ENCODE results near the gene NCK2.
"Not testable (repeated sequence)": the region's sequence is repeated elsewhere in the genome, so short reads cannot be mapped to it uniquely, and the experiment has no call there.

The NCK2 gene

DNA sequence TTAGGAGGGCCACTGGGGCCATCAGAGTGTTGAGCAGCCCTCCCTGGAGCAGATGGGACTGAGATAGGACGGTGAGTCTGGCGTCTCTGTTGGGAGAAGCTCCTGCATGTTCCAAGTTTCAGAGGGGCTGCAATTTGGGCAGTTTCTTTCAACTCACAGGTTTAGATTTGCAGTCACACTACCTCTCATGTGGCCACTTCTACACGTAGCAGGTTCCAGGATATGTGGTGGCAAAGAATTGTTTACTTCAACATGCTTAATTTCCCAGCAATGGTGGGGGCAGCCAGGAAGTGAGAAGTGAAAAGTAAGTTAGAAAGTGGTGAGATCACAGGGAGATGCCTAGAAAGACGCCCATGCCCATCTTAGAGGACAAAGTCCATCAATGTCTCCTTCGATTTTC lies 9.3 kb downstream of the NCK2 start:
- H3K27ac ChIP-seq (ENCODE audit: insufficient read depth, low read depth, low read length, poor library complexity, severe bottlenecking): no peak overlapping the region
- peaks cover 4% of the 10 kb centered on the region for H3K4me1 ChIP-seq (ENCODE audit: control insufficient read depth, insufficient read depth, low read length)
- no peaks in the 10 kb centered on the region for H3K9me3 ChIP-seq (ENCODE audit: control insufficient read depth, low read length)
- H3K4me3 ChIP-seq (ENCODE audit: insufficient read depth, low read depth, low read length): no peak overlapping the region
- no peaks in the 10 kb centered on the region for H3K27me3 ChIP-seq (ENCODE audit: control insufficient read depth, insufficient read depth, low read length, poor library complexity, severe bottlenecking)
- H3K36me3 ChIP-seq (ENCODE audit: control insufficient read depth, insufficient read depth, low read length): no peaks in the 10 kb centered on the region
- WGBS, 2 experiments: 86 to 88% methylated on average over 5 of the region's 5 CpGs

DNA sequence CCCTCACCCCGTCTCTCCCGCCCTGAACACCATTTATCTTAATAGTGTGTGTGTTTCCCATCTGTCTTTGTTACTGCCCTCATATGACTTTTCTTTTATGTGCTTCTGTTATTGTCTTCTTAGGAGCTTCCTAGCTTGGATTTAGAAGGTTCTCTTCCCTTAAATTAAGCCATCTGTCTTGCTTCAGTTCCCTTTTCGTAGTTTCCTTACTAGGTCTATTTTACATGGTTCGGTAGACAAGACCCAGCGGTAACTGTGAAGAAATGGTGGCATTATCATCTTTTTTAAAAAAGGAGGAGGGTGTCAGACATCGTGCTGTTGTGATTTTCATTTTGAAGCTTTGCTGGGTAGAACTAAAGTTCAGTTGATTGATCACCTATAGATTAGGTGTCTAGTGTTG lies 10.3 kb downstream of the NCK2 start:
- WGBS, 2 experiments: 84 to 85% methylated on average over 6 of the region's 6 CpGs
- Histone ChIP-seq H3K36me3 (ENCODE audit: control insufficient read depth, insufficient read depth, low read length) (no peaks in the 10 kb centered on the region), H3K4me3 (ENCODE audit: insufficient read depth, low read depth, low read length) (no peak overlapping the region), H3K9me3 (ENCODE audit: control insufficient read depth, low read length) (no peaks in the 10 kb centered on the region), H3K27ac (ENCODE audit: insufficient read depth, low read depth, low read length, poor library complexity, severe bottlenecking) (no peak overlapping the region), H3K27me3 (ENCODE audit: control insufficient read depth, insufficient read depth, low read length, poor library complexity, severe bottlenecking) (no peaks in the 10 kb centered on the region), H3K4me1 (ENCODE audit: control insufficient read depth, insufficient read depth, low read length) (peaks cover 4% of the 10 kb centered on the region)

DNA sequence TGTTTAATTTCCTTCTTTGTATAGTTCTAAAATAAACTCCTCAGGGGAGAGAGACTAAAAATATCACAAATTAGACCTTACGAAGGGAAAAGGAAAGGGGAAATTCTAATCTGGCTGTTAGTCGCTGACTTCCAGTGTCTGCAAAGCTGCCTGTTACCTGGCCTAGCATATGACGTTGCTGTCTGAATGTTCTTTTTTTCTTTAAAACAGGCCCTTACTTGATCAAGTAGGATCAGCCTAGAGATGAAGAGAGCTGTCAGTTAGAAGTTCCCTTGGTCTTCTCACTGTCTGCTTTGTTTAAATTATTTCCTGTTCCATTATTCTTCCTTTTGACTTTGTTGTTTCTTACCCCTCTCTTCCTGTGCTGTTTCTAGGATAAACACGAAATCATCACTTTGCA lies 11.2 kb downstream of the NCK2 start:
- Histone ChIP-seq H3K4me1 (ENCODE audit: control insufficient read depth, insufficient read depth, low read length) (peaks cover 4% of the 10 kb centered on the region), H3K9me3 (ENCODE audit: control insufficient read depth, low read length) (no peaks in the 10 kb centered on the region), H3K4me3 (ENCODE audit: insufficient read depth, low read depth, low read length) (no peak overlapping the region), H3K27me3 (ENCODE audit: control insufficient read depth, insufficient read depth, low read length, poor library complexity, severe bottlenecking) (no peaks in the 10 kb centered on the region), H3K36me3 (ENCODE audit: control insufficient read depth, insufficient read depth, low read length) (no peaks in the 10 kb centered on the region), H3K27ac (ENCODE audit: insufficient read depth, low read depth, low read length, poor library complexity, severe bottlenecking) (no peak overlapping the region)
- 88 to 89% methylated on average over 3 to 4 of the region's 4 CpGs for WGBS, 2 experiments

DNA sequence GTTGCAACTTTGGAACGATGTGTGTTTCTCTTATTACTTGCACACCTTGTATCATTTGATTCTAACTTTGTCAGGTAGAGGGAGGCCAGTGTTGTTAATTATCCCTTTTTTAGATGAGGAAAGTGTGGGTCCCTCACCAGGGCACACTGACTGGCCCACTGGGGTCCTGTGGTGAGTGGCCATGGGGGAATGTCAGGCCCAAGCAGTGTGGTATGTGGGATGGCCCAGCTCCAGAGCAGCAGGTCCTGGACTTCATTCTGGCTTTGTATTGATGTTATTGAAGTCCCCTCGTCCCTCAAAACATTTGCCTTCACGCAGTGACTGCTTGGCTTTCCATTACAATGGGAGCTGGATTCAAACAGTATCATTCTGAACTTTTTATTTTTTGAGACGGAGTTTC lies 11.7 kb downstream of the NCK2 start:
- H3K27ac ChIP-seq (ENCODE audit: insufficient read depth, low read depth, low read length, poor library complexity, severe bottlenecking): no peak overlapping the region
- H3K4me1 ChIP-seq (ENCODE audit: control insufficient read depth, insufficient read depth, low read length): peaks cover 4% of the 10 kb centered on the region
- H3K9me3 ChIP-seq (ENCODE audit: control insufficient read depth, low read length): no peaks in the 10 kb centered on the region
- 88 to 89% methylated on average over 4 of the region's 4 CpGs for WGBS, 2 experiments
- H3K36me3 ChIP-seq (ENCODE audit: control insufficient read depth, insufficient read depth, low read length): no peaks in the 10 kb centered on the region
- no peak overlapping the region for H3K4me3 ChIP-seq (ENCODE audit: insufficient read depth, low read depth, low read length)
- no peaks in the 10 kb centered on the region for H3K27me3 ChIP-seq (ENCODE audit: control insufficient read depth, insufficient read depth, low read length, poor library complexity, severe bottlenecking)

DNA sequence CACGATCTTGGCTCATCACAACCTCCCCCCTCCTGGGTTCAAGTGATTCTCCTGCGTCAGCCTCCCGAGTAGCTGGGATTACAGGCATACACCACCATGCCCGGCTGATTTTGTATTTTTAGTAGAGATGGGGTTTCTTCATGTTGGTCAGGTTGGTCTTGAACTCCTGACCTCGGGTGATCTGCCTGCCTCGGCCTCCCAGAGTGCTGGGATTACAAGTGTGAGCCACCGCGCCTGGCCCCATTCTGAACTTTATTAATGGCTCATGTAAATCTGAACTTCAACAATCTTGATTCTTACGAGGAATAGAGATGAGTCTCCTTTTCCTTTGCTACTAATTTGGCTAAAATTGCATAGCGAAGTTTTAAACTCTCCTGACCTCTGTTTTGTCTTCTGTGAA lies 12.2 kb downstream of the NCK2 start:
- not testable (repeated sequence) for H3K27me3 ChIP-seq (ENCODE audit: control insufficient read depth, insufficient read depth, low read length, poor library complexity, severe bottlenecking); H3K4me1 ChIP-seq (ENCODE audit: control insufficient read depth, insufficient read depth, low read length); H3K27ac ChIP-seq (ENCODE audit: insufficient read depth, low read depth, low read length, poor library complexity, severe bottlenecking); H3K9me3 ChIP-seq (ENCODE audit: control insufficient read depth, low read length); H3K4me3 ChIP-seq (ENCODE audit: insufficient read depth, low read depth, low read length); H3K36me3 ChIP-seq (ENCODE audit: control insufficient read depth, insufficient read depth, low read length)
- 90 to 94% methylated on average over 10 of the region's 10 CpGs for WGBS, 2 experiments

DNA sequence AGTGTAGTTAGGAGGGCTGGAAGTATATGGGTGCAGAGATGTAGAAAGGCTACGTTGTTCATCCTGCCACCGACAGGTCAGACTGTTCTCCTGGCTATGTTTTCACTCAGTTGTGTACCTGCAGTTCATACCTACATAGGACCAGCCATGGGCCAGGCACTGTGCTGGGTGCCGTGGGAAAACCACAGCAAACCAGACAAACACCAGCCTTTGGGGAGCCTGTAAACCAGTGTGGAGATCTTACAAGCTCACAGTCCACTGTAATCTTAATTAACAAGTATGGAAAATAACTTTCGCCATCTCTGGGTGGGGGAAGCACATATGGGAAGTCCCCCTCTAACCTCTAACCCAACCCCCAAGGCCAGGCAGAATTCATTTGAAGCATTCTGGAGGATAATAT lies 12.7 kb downstream of the NCK2 start:
- 93 to 95% methylated on average over 4 of the region's 4 CpGs for WGBS, 2 experiments
- Histone ChIP-seq H3K4me1 (ENCODE audit: control insufficient read depth, insufficient read depth, low read length) (peaks cover 13% of the 10 kb centered on the region), H3K27me3 (ENCODE audit: control insufficient read depth, insufficient read depth, low read length, poor library complexity, severe bottlenecking) (no peaks in the 10 kb centered on the region), H3K9me3 (ENCODE audit: control insufficient read depth, low read length) (no peaks in the 10 kb centered on the region), H3K27ac (ENCODE audit: insufficient read depth, low read depth, low read length, poor library complexity, severe bottlenecking) (no peak overlapping the region), H3K4me3 (ENCODE audit: insufficient read depth, low read depth, low read length) (no peak overlapping the region), H3K36me3 (ENCODE audit: control insufficient read depth, insufficient read depth, low read length) (no peaks in the 10 kb centered on the region)

DNA sequence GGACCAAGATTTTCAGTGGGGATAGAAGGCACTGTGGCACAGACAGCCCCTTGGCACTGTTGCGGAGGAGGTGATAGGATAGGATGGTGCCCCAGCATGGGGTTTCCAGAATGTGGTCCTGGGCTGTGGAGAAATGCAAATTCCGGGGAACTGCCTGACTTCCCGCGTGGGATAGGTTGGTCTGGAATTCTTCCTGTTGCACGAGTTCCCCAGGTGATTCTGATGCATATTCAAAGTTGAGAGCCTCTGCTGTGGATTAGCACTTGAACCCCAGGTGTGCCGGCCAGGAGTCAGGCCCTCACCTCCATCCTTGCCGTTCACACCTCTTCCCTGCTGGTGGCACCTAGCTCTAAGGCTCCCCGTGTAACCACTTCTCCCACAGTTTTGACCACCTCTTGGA lies 15.5 kb downstream of the NCK2 start:
- no peaks in the 10 kb centered on the region for H3K27me3 ChIP-seq (ENCODE audit: control insufficient read depth, insufficient read depth, low read length, poor library complexity, severe bottlenecking)
- H3K4me1 ChIP-seq (ENCODE audit: control insufficient read depth, insufficient read depth, low read length): peaks cover 12% of the 10 kb centered on the region
- WGBS, 2 experiments: 81 to 83% methylated on average over 8 of the region's 8 CpGs
- no peaks in the 10 kb centered on the region for H3K9me3 ChIP-seq (ENCODE audit: control insufficient read depth, low read length)
- H3K36me3 ChIP-seq (ENCODE audit: control insufficient read depth, insufficient read depth, low read length): no peaks in the 10 kb centered on the region
- H3K4me3 ChIP-seq (ENCODE audit: insufficient read depth, low read depth, low read length): no peak overlapping the region
- no peak overlapping the region for H3K27ac ChIP-seq (ENCODE audit: insufficient read depth, low read depth, low read length, poor library complexity, severe bottlenecking)

DNA sequence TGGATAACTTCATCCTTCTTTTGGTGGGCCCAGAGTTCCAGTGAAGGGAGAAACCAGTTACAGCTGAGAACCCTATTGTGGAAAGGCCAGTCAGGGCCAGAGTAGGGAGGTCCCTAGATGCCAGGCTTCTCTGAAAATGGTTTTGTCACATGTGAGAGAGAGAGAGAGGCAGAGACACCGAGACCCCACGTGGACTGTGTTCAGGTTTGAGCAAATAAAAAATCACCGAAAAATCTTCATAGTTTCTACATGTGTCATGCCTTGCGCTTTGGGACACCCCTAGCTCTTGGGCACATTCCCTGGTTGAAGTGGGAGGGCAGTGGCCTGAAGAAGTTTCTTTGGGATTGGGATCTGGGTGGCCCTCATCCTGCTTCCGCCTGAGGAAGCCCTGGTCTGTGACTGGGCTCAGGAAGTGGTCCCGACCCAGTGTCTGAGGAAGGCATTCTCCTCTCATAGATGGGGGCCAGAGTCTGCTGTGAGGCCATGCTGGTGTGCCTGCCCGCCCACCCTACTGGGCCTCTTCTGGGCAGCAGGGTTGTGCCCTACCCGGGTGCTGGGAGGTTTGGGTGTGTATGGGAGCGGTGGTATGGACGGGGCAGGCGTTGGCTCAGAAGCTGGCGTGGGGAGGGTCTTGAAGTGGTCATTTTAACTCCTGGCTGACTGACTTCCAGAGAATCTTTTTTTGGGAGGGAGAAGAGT lies 16.1 kb downstream of the NCK2 start:
- no peaks in the 10 kb centered on the region for H3K27me3 ChIP-seq (ENCODE audit: control insufficient read depth, insufficient read depth, low read length, poor library complexity, severe bottlenecking)
- H3K36me3 ChIP-seq (ENCODE audit: control insufficient read depth, insufficient read depth, low read length): no peaks in the 10 kb centered on the region
- H3K4me1 ChIP-seq (ENCODE audit: control insufficient read depth, insufficient read depth, low read length): peaks cover 12% of the 10 kb centered on the region
- 93% methylated on average over 12 of the region's 12 CpGs for WGBS, 2 experiments
- H3K9me3 ChIP-seq (ENCODE audit: control insufficient read depth, low read length): no peaks in the 10 kb centered on the region
- H3K4me3 ChIP-seq (ENCODE audit: insufficient read depth, low read depth, low read length): no peak overlapping the region
- no peak overlapping the region for H3K27ac ChIP-seq (ENCODE audit: insufficient read depth, low read depth, low read length, poor library complexity, severe bottlenecking)

DNA sequence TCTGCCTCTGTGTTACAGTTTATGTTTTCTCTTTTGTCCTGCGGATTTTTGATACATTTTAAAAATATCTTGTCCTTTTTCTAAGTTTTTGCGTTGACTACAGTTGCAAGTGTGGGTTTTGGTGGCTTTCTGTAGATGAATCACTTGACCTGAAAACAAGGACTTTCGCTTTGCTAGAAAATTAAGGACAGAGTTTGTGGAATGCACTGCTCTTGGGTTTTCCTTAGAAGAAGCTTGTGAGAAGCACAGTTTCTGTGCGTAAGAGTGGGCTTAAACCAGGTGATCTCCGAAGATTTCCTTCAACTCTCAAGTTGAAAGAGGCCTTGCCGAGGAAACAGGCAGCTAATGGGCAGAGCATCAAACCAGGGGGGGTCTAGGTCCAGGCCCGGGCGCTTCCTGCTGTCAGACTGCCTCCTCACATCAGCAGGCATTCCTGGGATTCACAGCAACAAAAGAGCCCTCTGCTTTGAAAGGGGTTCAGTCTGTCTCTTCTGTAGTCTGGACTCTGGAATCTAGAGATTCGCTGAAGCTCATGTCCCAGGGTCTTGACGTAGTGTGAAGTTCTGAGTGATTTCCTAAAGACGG lies 17.3 kb downstream of the NCK2 start:
- Histone ChIP-seq H3K4me3 (ENCODE audit: insufficient read depth, low read depth, low read length) (no peak overlapping the region), H3K4me1 (ENCODE audit: control insufficient read depth, insufficient read depth, low read length) (peaks cover 12% of the 10 kb centered on the region), H3K36me3 (ENCODE audit: control insufficient read depth, insufficient read depth, low read length) (no peaks in the 10 kb centered on the region), H3K27ac (ENCODE audit: insufficient read depth, low read depth, low read length, poor library complexity, severe bottlenecking) (peak overlapping the region; percentile 36), H3K27me3 (ENCODE audit: control insufficient read depth, insufficient read depth, low read length, poor library complexity, severe bottlenecking) (no peaks in the 10 kb centered on the region), H3K9me3 (ENCODE audit: control insufficient read depth, low read length) (no peaks in the 10 kb centered on the region)
- WGBS, 2 experiments: 44 to 48% methylated on average over 11 of the region's 11 CpGs

DNA sequence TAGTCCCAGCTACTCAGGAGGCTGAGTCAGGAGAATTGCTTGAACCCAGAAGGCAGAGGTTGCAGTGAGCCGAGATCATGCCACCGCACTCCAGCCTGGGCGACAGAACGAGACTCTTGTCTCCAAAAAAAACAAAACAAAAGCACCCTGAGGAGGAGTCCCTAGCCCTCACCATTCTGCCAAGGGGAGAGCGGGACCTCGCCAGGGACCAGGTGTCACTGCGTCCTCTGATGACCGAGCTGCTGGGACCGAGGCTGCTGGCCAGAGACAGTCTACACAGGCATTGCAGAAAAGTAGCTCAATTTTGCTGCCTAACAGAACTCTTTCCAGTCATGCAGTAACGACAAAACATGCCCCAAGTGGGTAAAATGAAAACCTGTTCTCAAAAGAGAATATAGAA lies 18.4 kb downstream of the NCK2 start:
- 86 to 88% methylated on average over 10 of the region's 10 CpGs for WGBS, 2 experiments
- H3K4me1 ChIP-seq (ENCODE audit: control insufficient read depth, insufficient read depth, low read length): peaks cover 12% of the 10 kb centered on the region
- H3K27me3 ChIP-seq (ENCODE audit: control insufficient read depth, insufficient read depth, low read length, poor library complexity, severe bottlenecking): no peaks in the 10 kb centered on the region

More for the DNA sequence above, 18.4 kb downstream of the NCK2 start:
- no peak overlapping the region for H3K27ac ChIP-seq (ENCODE audit: insufficient read depth, low read depth, low read length, poor library complexity, severe bottlenecking)
- no peak overlapping the region for H3K4me3 ChIP-seq (ENCODE audit: insufficient read depth, low read depth, low read length)
- no peaks in the 10 kb centered on the region for H3K36me3 ChIP-seq (ENCODE audit: control insufficient read depth, insufficient read depth, low read length)
- no peaks in the 10 kb centered on the region for H3K9me3 ChIP-seq (ENCODE audit: control insufficient read depth, low read length)
